HG03565 (cell line): ENCODE results near the gene PTPRK.
A peak's percentile ranks its signal among the peaks of the same experiment; 100 is the strongest.

Experiments
- ATAC-seq: cut with Tn5 transposase; IDR thresholded peaks from one replicate; pipeline ENCODE4 v1.9.1; 2021; ENCODE audit warnings: mild to moderate bottlenecking, moderate library complexity; ENCODE audit not compliant: unreplicated experiment

PTPRK gene

GRCh38 chr6:128520436-128521281, at the start of gene PTPRK:
Gene PTPRK (minus strand): TSS chr6:128520599. CDS start chr6:128520358, 241 bp downstream.
- ATAC-seq: peak; percentile 93

- no peak for ATAC-seq
Observed at GRCh38 chr6:128567029-128567428, 46.6 kb upstream of the PTPRK start.

- ATAC-seq: no peak
Observed at GRCh38 chr6:128560966-128561365, 40.6 kb upstream of the PTPRK start.

- ATAC-seq: no peak
Observed at GRCh38 chr6:128558924-128559323, 38.5 kb upstream of the PTPRK start.

- no peak for ATAC-seq
Observed at GRCh38 chr6:128558021-128558420, 37.6 kb upstream of the PTPRK start.

GRCh38 chr6:128557081-128557480, 36.7 kb upstream of the PTPRK start:
- no peak for ATAC-seq

- ATAC-seq: no peak
Observed at GRCh38 chr6:128554302-128554701, 33.9 kb upstream of the PTPRK start.

- no peak for ATAC-seq
Observed at GRCh38 chr6:128541261-128541660, 20.9 kb upstream of the PTPRK start.

- ATAC-seq: no peak
Observed at GRCh38 chr6:128538763-128539162, 18.4 kb upstream of the PTPRK start.

- ATAC-seq: peak; percentile 45
Observed at GRCh38 chr6:128532827-128533226, 12.4 kb upstream of the PTPRK start.

GRCh38 chr6:128532136-128532535, 11.7 kb upstream of the PTPRK start:
- ATAC-seq: no peak

GRCh38 chr6:128531696-128532095, 11.3 kb upstream of the PTPRK start:
- ATAC-seq: no peak

GRCh38 chr6:128528241-128528640, 7.8 kb upstream of the PTPRK start:
- ATAC-seq: no peak

GRCh38 chr6:128527375-128527774, 7.0 kb upstream of the PTPRK start:
- no peak for ATAC-seq

- no peak for ATAC-seq
Observed at GRCh38 chr6:128526152-128526914, 5.9 kb upstream of the PTPRK start.

- no peak for ATAC-seq
Observed at GRCh38 chr6:128525406-128525805, 5.0 kb upstream of the PTPRK start.

GRCh38 chr6:128521282-128521632, 858 bp upstream of the PTPRK start:
- no peak for ATAC-seq

GRCh38 chr6:128519931-128520435, 416 bp downstream of the PTPRK start:
- ATAC-seq: peak; percentile 9

- no peak for ATAC-seq
Observed at GRCh38 chr6:128519132-128519930, 1.1 kb downstream of the PTPRK start.

GRCh38 chr6:128518434-128519131, 1.8 kb downstream of the PTPRK start:
- no peak for ATAC-seq

GRCh38 chr6:128517124-128517523, 3.3 kb downstream of the PTPRK start:
- no peak for ATAC-seq
